H54 (cell line): ENCODE data around the gene ATP5F1E.

Source experiments
- DNase-seq: peaks from one replicate; pipeline ENCODE4 v3.0.0; 2011; ENCODE audit warnings: low spot score, mixed read lengths; ENCODE audit not compliant: insufficient read length
- FAIRE-seq: peaks from 3 replicates; lab custom pipeline; 2011; peaks lifted over from hg19 to GRCh38; lab: Jason Lieb, UNC
- POLR2A ChIP-seq: IDR thresholded peaks from 2 replicates; pipeline ENCODE4 v1.6.1; 2011; ENCODE audit warnings: low read depth, mild to moderate bottlenecking, low read length

Gene ATP5F1E

GRCh38 chr20:59010995-59011873 lies 20.9 kb downstream of the ATP5F1E start:
- FAIRE-seq (no peak), DNase-seq (peak; percentile 86)
- TF ChIP-seq POLR2A = 0 out of 2 replicates have a peak, but pooled peaks have one; percentile 24

GRCh38 chr20:59010321-59010994 lies 21.7 kb downstream of the ATP5F1E start:
- DNase-seq (no peak), FAIRE-seq (no peak)
- TF ChIP-seq POLR2A = no peak

- TF ChIP-seq POLR2A = no peak
- no peak for DNase-seq
- FAIRE-seq = no peak
Measured at GRCh38 chr20:59008715-59009336, 23.3 kb downstream of the ATP5F1E start.

DNA sequence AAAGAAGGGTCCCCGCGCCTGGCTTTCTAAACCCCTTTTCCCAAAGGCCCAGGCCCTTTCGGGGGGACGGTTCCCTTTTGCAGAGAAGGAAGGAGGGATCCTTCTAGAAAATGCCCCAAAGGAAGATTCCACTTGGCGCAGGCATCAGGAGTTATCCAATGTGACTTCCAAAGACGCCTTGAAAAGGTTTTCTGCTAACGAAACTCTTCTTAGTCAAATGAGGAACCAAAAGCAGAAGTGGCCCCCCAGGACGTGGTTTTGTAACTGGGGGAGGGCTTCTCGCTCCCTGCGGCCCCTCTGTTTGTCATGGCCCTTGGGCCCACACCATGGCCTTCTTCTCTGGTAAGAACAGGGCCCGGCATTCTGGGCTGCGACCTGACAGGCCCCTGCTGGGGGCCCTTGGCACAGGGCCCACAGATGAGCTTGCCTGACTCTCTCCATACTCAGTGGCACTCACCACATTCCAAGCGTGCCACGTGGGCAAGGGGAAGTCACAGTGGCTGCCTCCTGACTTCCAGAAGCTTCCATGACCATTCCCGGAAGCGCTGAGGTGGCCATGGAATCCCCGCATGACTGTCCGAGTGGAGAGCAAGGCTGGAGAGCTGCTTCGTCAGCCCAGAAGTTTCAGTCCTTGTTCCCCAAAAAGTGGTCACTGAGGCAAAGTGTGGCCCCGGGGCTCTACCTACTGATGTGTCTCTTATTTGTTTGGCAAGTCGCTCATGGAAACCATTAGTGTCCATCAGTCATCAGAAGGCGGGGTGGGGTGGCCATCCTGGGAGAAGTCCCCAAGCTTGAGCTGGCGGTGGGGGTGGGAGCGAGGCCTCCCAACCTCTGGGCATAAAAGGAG lies 24.2 kb downstream of the ATP5F1E start:
- DNase-seq (no peak), FAIRE-seq (no peak)
- TF ChIP-seq POLR2A = no peak

- no peak for FAIRE-seq
- TF ChIP-seq POLR2A = peak; percentile 47; the same call in 1 of the 2 replicates
Measured at GRCh38 chr20:59006864-59007664, 25.1 kb downstream of the ATP5F1E start, which contains the start of gene CTSZ. Gene CTSZ, minus strand, starts transcription at chr20:59007254. Its CDS starts 126 bp downstream, at chr20:59007128.

GRCh38 chr20:59006167-59006863 lies 25.8 kb downstream of the ATP5F1E start:
- DNase-seq = peak; percentile 43
- FAIRE-seq = no peak
- TF ChIP-seq POLR2A = no peak; the same call in 1 of the 2 replicates

More at GRCh38 chr20:59006864-59007664, 25.1 kb downstream of the ATP5F1E start, which contains the start of gene CTSZ:
- DNase-seq = peak; percentile 79

DNA sequence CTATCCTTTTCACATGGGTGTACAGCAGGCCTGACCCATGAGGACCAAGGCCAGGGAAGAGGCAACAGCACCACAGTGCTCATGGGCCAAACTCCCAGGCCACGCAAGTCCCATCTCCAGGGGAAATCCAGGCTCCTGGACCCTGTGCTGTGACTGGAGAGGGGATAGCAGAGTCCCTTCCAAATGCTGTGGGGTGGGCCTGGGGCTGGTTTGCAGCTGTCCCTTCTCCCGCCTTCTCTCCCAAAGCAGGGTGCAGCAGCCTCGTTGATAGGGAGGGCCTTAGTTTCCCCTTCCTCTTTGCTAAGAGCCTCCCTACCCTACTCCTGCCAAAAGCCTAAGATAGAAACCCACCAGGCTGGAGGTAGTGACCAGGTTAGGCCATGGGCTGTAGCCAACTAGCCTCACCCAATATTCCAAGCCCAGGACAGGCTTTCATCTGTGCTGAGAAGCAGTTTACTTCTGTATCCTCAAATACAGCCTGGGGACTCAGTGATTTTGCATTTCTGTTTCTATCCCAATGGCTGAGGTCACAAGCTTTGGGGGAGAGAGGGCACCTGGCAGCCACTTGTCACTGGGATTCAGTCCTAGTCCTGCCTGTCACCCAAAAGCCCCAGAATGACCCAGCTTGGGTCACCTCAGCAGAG lies 26.5 kb downstream of the ATP5F1E start:
- DNase-seq (no peak), FAIRE-seq (no peak)
- TF ChIP-seq POLR2A = no peak

GRCh38 chr20:59004763-59005522 lies 27.2 kb downstream of the ATP5F1E start:
- FAIRE-seq (no peak), DNase-seq (no peak)
- no peak for TF ChIP-seq POLR2A

DNA sequence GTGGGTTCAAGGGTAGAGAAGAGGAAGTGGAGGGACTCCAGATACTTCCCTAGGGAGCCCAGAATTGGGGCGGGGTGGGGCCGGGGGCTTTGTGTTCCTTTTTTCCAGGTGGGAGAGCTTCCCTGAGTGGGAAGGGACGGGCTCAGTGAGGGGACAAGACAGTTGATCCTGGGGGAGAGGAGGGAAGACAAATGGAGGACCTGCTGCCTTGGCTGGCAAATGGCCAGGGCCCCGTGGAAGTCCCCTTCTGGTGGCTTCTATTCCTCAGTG lies 27.7 kb downstream of the ATP5F1E start:
- TF ChIP-seq POLR2A = no peak
- FAIRE-seq (no peak), DNase-seq (no peak)

- TF ChIP-seq POLR2A = no peak
Measured at GRCh38 chr20:59003836-59004492, 28.2 kb downstream of the ATP5F1E start.

GRCh38 chr20:59002874-59003399 lies 29.2 kb downstream of the ATP5F1E start:
- no peak for TF ChIP-seq POLR2A

More at GRCh38 chr20:59003836-59004492, 28.2 kb downstream of the ATP5F1E start:
- DNase-seq (no peak), FAIRE-seq (no peak)

More at GRCh38 chr20:59002874-59003399, 29.2 kb downstream of the ATP5F1E start:
- FAIRE-seq (no peak), DNase-seq (no peak)
